SK-N-SH treated with all-trans-retinoic acid at 6 μM for 48 hours (cell line): ENCODE measurements around the gene C9orf43.

ENCODE experiments used
- ATAC-seq: fragments of 200-7000 bp; cut with Tn5 transposase; 3 replicates; pipeline ENCODE4 v1.9.1; 2020; ENCODE audit warnings: mild to moderate bottlenecking, moderate library complexity
- ARNTL ChIP-seq: fragments of 450-650 bp; formaldehyde crosslinking; IDR thresholded peaks from 2 replicates; pipeline ENCODE4 v1.5.0; 2020; ENCODE audit warnings: low read depth, mild to moderate bottlenecking, moderate library complexity, borderline replicate concordance
- BACH2 ChIP-seq: fragments of 250-450 bp; sonication (Bioruptor Pico); IDR thresholded peaks from 2 replicates; pipeline ENCODE4 v1.9.0; 2021; ENCODE audit warnings: mild to moderate bottlenecking, borderline replicate concordance
- CSDC2 ChIP-seq: fragments of 250-450 bp; sonication (Bioruptor Pico); IDR thresholded peaks from 2 replicates; pipeline ENCODE4 v1.5.0; 2020; ENCODE audit warnings: mild to moderate bottlenecking, moderate library complexity
- ESRRG ChIP-seq: fragments of 250-450 bp; sonication (Bioruptor Pico); IDR thresholded peaks from 2 replicates; pipeline ENCODE4 v1.6.1; 2021; ENCODE audit warnings: mild to moderate bottlenecking
- GLIS3 ChIP-seq: fragments of 250-450 bp; sonication (Bioruptor Pico); IDR thresholded peaks from 2 replicates; pipeline ENCODE4 v1.5.0; 2020; ENCODE audit warnings: mild to moderate bottlenecking, moderate library complexity
- PATZ1 ChIP-seq: fragments of 250-450 bp; sonication (Bioruptor Pico); IDR thresholded peaks from 2 replicates; pipeline ENCODE4 v1.8.0; 2020; ENCODE audit warnings: mild to moderate bottlenecking, moderate library complexity, borderline replicate concordance
- PPARA ChIP-seq: fragments of 250-450 bp; sonication (Bioruptor Pico); IDR thresholded peaks from 2 replicates; pipeline ENCODE4 v1.5.0; 2020; ENCODE audit warnings: mild to moderate bottlenecking, borderline replicate concordance
- RARB ChIP-seq: fragments of 250-450 bp; sonication (Bioruptor Pico); IDR thresholded peaks from 2 replicates; pipeline ENCODE4 v1.8.0; 2021; ENCODE audit warnings: mild to moderate bottlenecking, moderate library complexity
- SNAI2 ChIP-seq: fragments of 250-450 bp; sonication (Bioruptor Pico); IDR thresholded peaks from 2 replicates; pipeline ENCODE4 v1.5.0; 2020; ENCODE audit warnings: mild to moderate bottlenecking, moderate library complexity
- TCF4 ChIP-seq: fragments of 250-450 bp; sonication (Bioruptor Pico); IDR thresholded peaks from 2 replicates; pipeline ENCODE4 v1.8.0; 2021; ENCODE audit warnings: mild to moderate bottlenecking, moderate library complexity, borderline replicate concordance
- ZC3H10 ChIP-seq: fragments of 250-450 bp; sonication (Bioruptor Pico); IDR thresholded peaks from 2 replicates; pipeline ENCODE4 v1.5.1; 2021; ENCODE audit warnings: mild to moderate bottlenecking, moderate library complexity
- ZFP3 ChIP-seq: fragments of 250-450 bp; sonication (Bioruptor Pico); IDR thresholded peaks from 2 replicates; pipeline ENCODE4 v1.5.0; 2020; ENCODE audit warnings: mild to moderate bottlenecking, moderate library complexity
- ZFP30 ChIP-seq: fragments of 450-650 bp; formaldehyde crosslinking; IDR thresholded peaks from 2 replicates; pipeline ENCODE4 v1.5.0; 2022; ENCODE audit warnings: mild to moderate bottlenecking, moderate library complexity
- ZNF70 ChIP-seq: fragments of 450-650 bp; formaldehyde crosslinking; IDR thresholded peaks from 2 replicates; pipeline ENCODE4 v1.5.0; 2020; ENCODE audit warnings: mild to moderate bottlenecking, moderate library complexity
- ZNF8 ChIP-seq: fragments of 450-650 bp; formaldehyde crosslinking; IDR thresholded peaks from 2 replicates; pipeline ENCODE4 v1.5.0; 2020; ENCODE audit warnings: mild to moderate bottlenecking, moderate library complexity
- TF ChIP-seq, protein P1 (sequence below): fragments of 250-450 bp; sonication (Bioruptor Pico); IDR thresholded peaks from 2 replicates; pipeline ENCODE4 v1.5.1; 2020; ENCODE audit warnings: low read depth, mild to moderate bottlenecking, moderate library complexity
- TF ChIP-seq, protein P2 (sequence below): fragments of 250-450 bp; sonication (Bioruptor Pico); IDR thresholded peaks from 2 replicates; pipeline ENCODE4 v1.8.0; 2021; ENCODE audit warnings: low read depth, mild to moderate bottlenecking, moderate library complexity, borderline replicate concordance
- TF ChIP-seq, protein P3 (sequence below): fragments of 250-450 bp; sonication (Bioruptor Pico); IDR thresholded peaks from 2 replicates; pipeline ENCODE4 v1.5.0; 2020; ENCODE audit warnings: mild to moderate bottlenecking, moderate library complexity

Gene C9orf43

DNA sequence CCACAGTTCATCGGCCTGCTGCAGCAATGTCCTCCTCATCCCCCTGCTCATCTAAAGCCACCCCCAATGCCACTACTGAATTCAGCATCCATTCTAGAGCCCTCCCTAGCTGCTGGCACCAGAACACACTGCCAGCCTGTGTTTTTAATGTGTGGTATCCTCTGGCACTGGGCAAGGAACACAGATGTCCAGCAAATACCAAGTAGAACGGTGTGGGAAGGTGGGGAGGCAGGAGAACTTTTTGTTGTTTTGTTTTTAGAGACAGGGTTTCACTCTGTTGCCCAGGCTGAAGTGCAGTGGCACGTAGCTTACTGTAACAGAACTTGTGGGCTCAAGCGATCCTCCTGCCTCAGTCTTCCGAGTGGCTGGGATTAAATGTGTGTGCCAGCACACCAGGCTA lies 38.5 kb upstream of the C9orf43 start:
- ATAC-seq: no peak
- TF ChIP-seq CSDC2 (no peak), ARNTL (CRISPR knock-in tag) (no peak), GLIS3 (no peak), PPARA (CRISPR knock-in tag) (no peak), ZC3H10 (CRISPR knock-in tag) (no peak), PATZ1 (no peak), BACH2 (CRISPR knock-in tag) (no peak)
- TF ChIP-seq, protein P1, sequence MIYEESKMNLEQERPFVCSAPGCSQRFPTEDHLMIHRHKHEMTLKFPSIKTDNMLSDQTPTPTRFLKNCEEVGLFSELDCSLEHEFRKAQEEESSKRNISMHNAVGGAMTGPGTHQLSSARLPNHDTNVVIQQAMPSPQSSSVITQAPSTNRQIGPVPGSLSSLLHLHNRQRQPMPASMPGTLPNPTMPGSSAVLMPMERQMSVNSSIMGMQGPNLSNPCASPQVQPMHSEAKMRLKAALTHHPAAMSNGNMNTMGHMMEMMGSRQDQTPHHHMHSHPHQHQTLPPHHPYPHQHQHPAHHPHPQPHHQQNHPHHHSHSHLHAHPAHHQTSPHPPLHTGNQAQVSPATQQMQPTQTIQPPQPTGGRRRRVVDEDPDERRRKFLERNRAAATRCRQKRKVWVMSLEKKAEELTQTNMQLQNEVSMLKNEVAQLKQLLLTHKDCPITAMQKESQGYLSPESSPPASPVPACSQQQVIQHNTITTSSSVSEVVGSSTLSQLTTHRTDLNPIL (CRISPR knock-in tag): no peak
- TF ChIP-seq, protein P2, sequence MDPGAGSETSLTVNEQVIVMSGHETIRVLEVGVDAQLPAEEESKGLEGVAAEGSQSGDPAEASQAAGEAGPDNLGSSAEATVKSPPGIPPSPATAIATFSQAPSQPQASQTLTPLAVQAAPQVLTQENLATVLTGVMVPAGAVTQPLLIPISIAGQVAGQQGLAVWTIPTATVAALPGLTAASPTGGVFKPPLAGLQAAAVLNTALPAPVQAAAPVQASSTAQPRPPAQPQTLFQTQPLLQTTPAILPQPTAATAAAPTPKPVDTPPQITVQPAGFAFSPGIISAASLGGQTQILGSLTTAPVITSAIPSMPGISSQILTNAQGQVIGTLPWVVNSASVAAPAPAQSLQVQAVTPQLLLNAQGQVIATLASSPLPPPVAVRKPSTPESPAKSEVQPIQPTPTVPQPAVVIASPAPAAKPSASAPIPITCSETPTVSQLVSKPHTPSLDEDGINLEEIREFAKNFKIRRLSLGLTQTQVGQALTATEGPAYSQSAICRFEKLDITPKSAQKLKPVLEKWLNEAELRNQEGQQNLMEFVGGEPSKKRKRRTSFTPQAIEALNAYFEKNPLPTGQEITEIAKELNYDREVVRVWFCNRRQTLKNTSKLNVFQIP (CRISPR knock-in tag): no peak
- TF ChIP-seq, all 23 proteins: peak for 0

- TF ChIP-seq RARB (CRISPR knock-in tag): no peak
- no peak for TF ChIP-seq CSDC2
- no peak for TF ChIP-seq SNAI2 (CRISPR knock-in tag)
- no peak for TF ChIP-seq ARNTL (CRISPR knock-in tag)
- TF ChIP-seq ZNF8 (CRISPR knock-in tag): no peak
- TF ChIP-seq ZNF70: no peak
- TF ChIP-seq, protein P3, sequence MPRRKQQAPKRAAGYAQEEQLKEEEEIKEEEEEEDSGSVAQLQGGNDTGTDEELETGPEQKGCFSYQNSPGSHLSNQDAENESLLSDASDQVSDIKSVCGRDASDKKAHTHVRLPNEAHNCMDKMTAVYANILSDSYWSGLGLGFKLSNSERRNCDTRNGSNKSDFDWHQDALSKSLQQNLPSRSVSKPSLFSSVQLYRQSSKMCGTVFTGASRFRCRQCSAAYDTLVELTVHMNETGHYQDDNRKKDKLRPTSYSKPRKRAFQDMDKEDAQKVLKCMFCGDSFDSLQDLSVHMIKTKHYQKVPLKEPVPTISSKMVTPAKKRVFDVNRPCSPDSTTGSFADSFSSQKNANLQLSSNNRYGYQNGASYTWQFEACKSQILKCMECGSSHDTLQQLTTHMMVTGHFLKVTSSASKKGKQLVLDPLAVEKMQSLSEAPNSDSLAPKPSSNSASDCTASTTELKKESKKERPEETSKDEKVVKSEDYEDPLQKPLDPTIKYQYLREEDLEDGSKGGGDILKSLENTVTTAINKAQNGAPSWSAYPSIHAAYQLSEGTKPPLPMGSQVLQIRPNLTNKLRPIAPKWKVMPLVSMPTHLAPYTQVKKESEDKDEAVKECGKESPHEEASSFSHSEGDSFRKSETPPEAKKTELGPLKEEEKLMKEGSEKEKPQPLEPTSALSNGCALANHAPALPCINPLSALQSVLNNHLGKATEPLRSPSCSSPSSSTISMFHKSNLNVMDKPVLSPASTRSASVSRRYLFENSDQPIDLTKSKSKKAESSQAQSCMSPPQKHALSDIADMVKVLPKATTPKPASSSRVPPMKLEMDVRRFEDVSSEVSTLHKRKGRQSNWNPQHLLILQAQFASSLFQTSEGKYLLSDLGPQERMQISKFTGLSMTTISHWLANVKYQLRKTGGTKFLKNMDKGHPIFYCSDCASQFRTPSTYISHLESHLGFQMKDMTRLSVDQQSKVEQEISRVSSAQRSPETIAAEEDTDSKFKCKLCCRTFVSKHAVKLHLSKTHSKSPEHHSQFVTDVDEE (CRISPR knock-in tag): no peak
- TF ChIP-seq, protein P2 (CRISPR knock-in tag): no peak
- TF ChIP-seq TCF4 (CRISPR knock-in tag): no peak
- TF ChIP-seq GLIS3: no peak
- TF ChIP-seq, protein P1 (CRISPR knock-in tag): no peak
- no peak for TF ChIP-seq ZFP3
- TF ChIP-seq PPARA (CRISPR knock-in tag): no peak
- no peak for TF ChIP-seq ESRRG (CRISPR knock-in tag)
- no peak for TF ChIP-seq PATZ1
- no peak for TF ChIP-seq ZC3H10 (CRISPR knock-in tag)
- TF ChIP-seq ZFP30: no peak
- TF ChIP-seq, all 23 proteins: peak for 0
- ATAC-seq: no peak
Measured at GRCh38 chr9:113373256-113373655, 37.3 kb upstream of the C9orf43 start.
